ENCODE data around the gene CDKN2B-AS1. TPM values are rescaled to one million over a fixed set of nuclear protein-coding genes. Genes with fewer than 3 reads are reported as not detected.

The CDKN2B-AS1 gene
- total RNA-seq, 1 donor from 2014 or later: 19.5 TPM

- peak; percentile 70 for DNase-seq (ENCODE audit: low spot score)
These were observed 154.5 kb downstream of the CDKN2B-AS1 start for GRCh38 chr9:22148876-22149637.

- DNase-seq (ENCODE audit: low spot score): no peak
These were observed 159.5 kb downstream of the CDKN2B-AS1 start for GRCh38 chr9:22154064-22154463.

- no peak for DNase-seq (ENCODE audit: low spot score)
These were observed 162.0 kb downstream of the CDKN2B-AS1 start for GRCh38 chr9:22156586-22156985.

GRCh38 chr9:22157276-22157675 is 162.7 kb downstream of the CDKN2B-AS1 start:
- DNase-seq (ENCODE audit: low spot score): peak; percentile 90

- DNase-seq (ENCODE audit: low spot score): no peak
These were observed 163.2 kb downstream of the CDKN2B-AS1 start for GRCh38 chr9:22157828-22158227.

GRCh38 chr9:22158271-22158670 is 163.7 kb downstream of the CDKN2B-AS1 start:
- DNase-seq (ENCODE audit: low spot score): no peak

- DNase-seq (ENCODE audit: low spot score): no peak
These were observed 164.3 kb downstream of the CDKN2B-AS1 start for GRCh38 chr9:22158927-22159346.

- no peak for DNase-seq (ENCODE audit: low spot score)
These were observed 165.0 kb downstream of the CDKN2B-AS1 start for GRCh38 chr9:22159586-22159985.

GRCh38 chr9:22160221-22160620 is 165.6 kb downstream of the CDKN2B-AS1 start:
- DNase-seq (ENCODE audit: low spot score): no peak

GRCh38 chr9:22165144-22165543 is 170.6 kb downstream of the CDKN2B-AS1 start:
- DNase-seq (ENCODE audit: low spot score): peak; percentile 75

- DNase-seq (ENCODE audit: low spot score): peak; percentile 87
These were observed 174.7 kb downstream of the CDKN2B-AS1 start for GRCh38 chr9:22169243-22169642.

GRCh38 chr9:22169727-22170503 is 175.3 kb downstream of the CDKN2B-AS1 start:
- no peak for DNase-seq (ENCODE audit: low spot score)

Other genes with a start within 250 kb of the CDKN2B-AS1 start
- gene MTAP, start 192.2 kb upstream of the CDKN2B-AS1 start, total RNA-seq (ENCODE audit: insufficient read depth, low replicate concordance): 60.7 TPM
- 0.96 TPM for gene CDKN2A, start 399 bp upstream of the CDKN2B-AS1 start, total RNA-seq (ENCODE audit: insufficient read depth, low replicate concordance)
- gene CDKN2B, start 14.5 kb downstream of the CDKN2B-AS1 start, total RNA-seq (ENCODE audit: insufficient read depth, low replicate concordance): 38.5 TPM